IMR-90 (cell line): ENCODE data around the gene IKBKE. TPM values are rescaled to one million over a fixed set of nuclear protein-coding genes. Genes with fewer than 3 reads are reported as not detected.
A peak's percentile ranks its signal among the peaks of the same experiment; 100 is the strongest.

Source experiments
- ATAC-seq: fragments of 200-7000 bp; cut with Tn5 transposase; 2 replicates; pipeline ENCODE4 v1.9.1; 2020; ENCODE audit warnings: low read depth, mild to moderate bottlenecking, moderate library complexity
- BruUV-seq: library from RNA; stranded (reverse); fragments of 400-500 nt; replicated peaks from 2 replicates; lab custom pipeline; 2021; lab: Mats Ljungman, UMichigan
- CTCF ChIA-PET: fragments of 300-600 bp; formaldehyde crosslinking; extraction: SDS; loops from one replicate; lab custom pipeline; 2021; ENCODE audit warnings: antibody characterized with exemption; lab: Yijun Ruan, JAX
- POLR2A ChIA-PET: fragments of 300-600 bp; sonication (Branson Sonifier 250); formaldehyde crosslinking; loops from one replicate; lab custom pipeline; 2022; ENCODE audit warnings: antibody characterized with exemption; ENCODE audit not compliant: unreplicated experiment; lab: Charles Lee
- DNase-seq: peaks from one replicate; pipeline ENCODE4 v3.0.0; 2013
- H2AFZ ChIP-seq: replicated peaks from 2 replicates; pipeline ENCODE3; 2013; ENCODE audit warnings: low read length, mild to moderate bottlenecking; ENCODE audit not compliant: poor library complexity
- H2AK5ac ChIP-seq: 2 replicates; pipeline ENCODE4 v1.6.1; 2013; ENCODE audit warnings: low read depth, low read length, inconsistent platforms
- H2AK9ac ChIP-seq: replicated peaks from 2 replicates; pipeline ENCODE3; 2013; ENCODE audit warnings: mild to moderate bottlenecking, low read depth, low read length, moderate library complexity; ENCODE audit not compliant: poor library complexity
- H2BK120ac ChIP-seq: 2 replicates; pipeline ENCODE4 v1.6.1; 2013; ENCODE audit warnings: low read depth, low read length, inconsistent platforms
- H2BK15ac ChIP-seq: 3 replicates; pipeline ENCODE4 v1.6.1; 2013; ENCODE audit warnings: low read depth, low read length, inconsistent platforms
- H2BK20ac ChIP-seq: 2 replicates; pipeline ENCODE4 v1.6.1; 2013; ENCODE audit warnings: low read depth, mild to moderate bottlenecking, inconsistent platforms, low read length, moderate library complexity
- H2BK5ac ChIP-seq: 2 replicates; pipeline ENCODE4 v1.6.1; 2013; ENCODE audit warnings: mild to moderate bottlenecking, low read depth, low read length, inconsistent platforms; ENCODE audit not compliant: poor library complexity, severe bottlenecking
- H3K14ac ChIP-seq: replicated peaks from 2 replicates; pipeline ENCODE4 v1.6.1; 2013; ENCODE audit warnings: low read depth, low read length, inconsistent platforms
- H3K18ac ChIP-seq: 2 replicates; pipeline ENCODE4 v1.6.1; 2013; ENCODE audit warnings: low read depth, low read length, control low read depth
- H3K23ac ChIP-seq: 2 replicates; pipeline ENCODE4 v1.6.1; 2013; ENCODE audit warnings: low read depth, low read length, inconsistent platforms
- H3K27ac ChIP-seq: 2 replicates; pipeline ENCODE4 v1.5.1; 2013; ENCODE audit warnings: mild to moderate bottlenecking, control low read depth, low read length; ENCODE audit not compliant: insufficient read depth
- H3K27me3 ChIP-seq: 2 replicates; pipeline ENCODE4 v1.6.1; 2013; ENCODE audit warnings: low read length; ENCODE audit not compliant: control insufficient read depth, insufficient read depth
- H3K36me3 ChIP-seq: 2 replicates; pipeline ENCODE4 v1.6.1; 2013; ENCODE audit warnings: low read length, mixed read lengths; ENCODE audit not compliant: control insufficient read depth, insufficient read depth
- H3K4ac ChIP-seq: 2 replicates; pipeline ENCODE4 v1.6.1; 2013; ENCODE audit warnings: low read depth, low read length, inconsistent platforms
- H3K4me1 ChIP-seq: 2 replicates; pipeline ENCODE4 v1.6.1; 2013; ENCODE audit warnings: low read length, mixed read lengths; ENCODE audit not compliant: control insufficient read depth, insufficient read depth
- H3K4me2 ChIP-seq: 2 replicates; pipeline ENCODE4 v1.6.1; 2013; ENCODE audit warnings: low read depth, mild to moderate bottlenecking, control low read depth, low read length, moderate library complexity
- H3K4me3 ChIP-seq: 2 replicates; pipeline ENCODE4 v1.5.1; 2013; ENCODE audit warnings: low read depth, mild to moderate bottlenecking, control low read depth, low read length, moderate library complexity; ENCODE audit not compliant: insufficient read depth
- H3K56ac ChIP-seq: 2 replicates; pipeline ENCODE4 v1.6.1; 2013; ENCODE audit warnings: low read length, inconsistent platforms; ENCODE audit not compliant: insufficient read depth; ENCODE audit errors: extremely low read depth
- H3K79me1 ChIP-seq, 2 experiments: 2 replicates each; pipeline ENCODE4 v1.6.1; 2013; ENCODE audit warnings: low read length in 2 of 2, inconsistent platforms in 1 of 2, low read depth in 1 of 2
- H3K9ac ChIP-seq: 2 replicates; pipeline ENCODE4 v1.6.1; 2013; ENCODE audit warnings: low read depth, low read length, control low read depth
- H3K9me1 ChIP-seq: 2 replicates; pipeline ENCODE4 v1.6.1; 2013; ENCODE audit warnings: low read length, inconsistent platforms; ENCODE audit not compliant: insufficient read depth
- H3K9me3 ChIP-seq: 2 replicates; pipeline ENCODE4 v1.6.1; 2013; ENCODE audit warnings: low read length; ENCODE audit not compliant: control insufficient read depth, insufficient read depth
- H4K20me1 ChIP-seq: 2 replicates; pipeline ENCODE4 v1.6.1; 2013; ENCODE audit warnings: low read length, inconsistent platforms; ENCODE audit not compliant: insufficient read depth
- H4K5ac ChIP-seq: 2 replicates; pipeline ENCODE4 v1.6.1; 2013; ENCODE audit warnings: mild to moderate bottlenecking, low read depth, low read length, control low read depth
- H4K8ac ChIP-seq, 2 experiments: 2 replicates each; pipeline ENCODE4 v1.6.1; 2013; ENCODE audit warnings: low read depth in 2 of 2, low read length in 2 of 2, control low read depth in 1 of 2, inconsistent platforms in 1 of 2
- H4K91ac ChIP-seq: 2 replicates; pipeline ENCODE4 v1.6.1; 2013; ENCODE audit warnings: low read depth, low read length, inconsistent platforms; ENCODE audit not compliant: insufficient read depth
- FOS ChIP-seq: fragments of 150-350 bp; IDR thresholded peaks from 2 replicates; pipeline ENCODE4 v1.6.1; 2016; ENCODE audit warnings: low read depth, low read length
- MAZ ChIP-seq: IDR thresholded peaks from 2 replicates; pipeline ENCODE4 v1.6.1; 2012; ENCODE audit warnings: low read depth, mild to moderate bottlenecking, low read length, improper control_type of control experiment, moderate library complexity, borderline replicate concordance
- MXI1 ChIP-seq: IDR thresholded peaks from 2 replicates; pipeline ENCODE4 v1.6.1; 2012; ENCODE audit warnings: low read depth, mild to moderate bottlenecking, low read length, moderate library complexity, borderline replicate concordance
- NFE2L2 ChIP-seq: fragments of 150-350 bp; IDR thresholded peaks from 2 replicates; pipeline ENCODE4 v1.6.1; 2016; ENCODE audit warnings: low read depth, mild to moderate bottlenecking, low read length
- RAD21 ChIP-seq: IDR thresholded peaks from 2 replicates; pipeline ENCODE4 v1.6.1; 2012; ENCODE audit warnings: low read length, improper control_type of control experiment
- WGBS, 2 experiments: methylation state at CpG; one replicate each; pipeline versions ENCODE4 v1.1.5 to v1.1.7; 2013; ENCODE audit warnings: missing lambda C conversion rate in 2 of 2; ENCODE audit not compliant: insufficient read length in 1 of 2; ENCODE audit errors: extremely low coverage in 2 of 2; 5-methylcytosine and 5-hydroxymethylcytosine counted together
- dilution Hi-C: fragments of 300-500 bp; cut with HindIII; formaldehyde crosslinking; loops from one replicate; pipeline ENCODE4 v1.14.3; 2018; ENCODE audit warnings: low sequenced_read_pairs; ENCODE audit not compliant: unreplicated experiment
- in situ Hi-C: fragments of 300-500 bp; cut with MboI; formaldehyde crosslinking; loops from 3 replicates; pipeline ENCODE4 v1.14.3; 2019; ENCODE audit warnings: low sequenced_read_pairs, inconsistent platforms, mixed read lengths
- intact Hi-C: fragments of 100-400 bp; cut with micrococcal nuclease; formaldehyde crosslinking; loops from 2 replicates; pipeline ENCODE4 v1.10.0; 2022
- polyA plus RNA-seq, 3 experiments: library from polyadenylated mRNA; depleted of rRNA; stranded (reverse); fragments of >200 nt; gene quantifications; 2 replicates each; pipeline ENCODE4 v1.2.3, GENCODE V29; 2012; ENCODE audit warnings: low replicate concordance in 1 of 3
- total RNA-seq: library from RNA; depleted of rRNA; stranded (reverse); fragments of >200 nt; gene quantifications from 2 replicates; pipeline ENCODE4 v1.2.3, GENCODE V29; 2012

The IKBKE gene
- total and polyA plus RNA-seq, 2 of the 4 experiments (the other 2 are of a cell fraction) = 20.3 to 24.0 TPM

DNA sequence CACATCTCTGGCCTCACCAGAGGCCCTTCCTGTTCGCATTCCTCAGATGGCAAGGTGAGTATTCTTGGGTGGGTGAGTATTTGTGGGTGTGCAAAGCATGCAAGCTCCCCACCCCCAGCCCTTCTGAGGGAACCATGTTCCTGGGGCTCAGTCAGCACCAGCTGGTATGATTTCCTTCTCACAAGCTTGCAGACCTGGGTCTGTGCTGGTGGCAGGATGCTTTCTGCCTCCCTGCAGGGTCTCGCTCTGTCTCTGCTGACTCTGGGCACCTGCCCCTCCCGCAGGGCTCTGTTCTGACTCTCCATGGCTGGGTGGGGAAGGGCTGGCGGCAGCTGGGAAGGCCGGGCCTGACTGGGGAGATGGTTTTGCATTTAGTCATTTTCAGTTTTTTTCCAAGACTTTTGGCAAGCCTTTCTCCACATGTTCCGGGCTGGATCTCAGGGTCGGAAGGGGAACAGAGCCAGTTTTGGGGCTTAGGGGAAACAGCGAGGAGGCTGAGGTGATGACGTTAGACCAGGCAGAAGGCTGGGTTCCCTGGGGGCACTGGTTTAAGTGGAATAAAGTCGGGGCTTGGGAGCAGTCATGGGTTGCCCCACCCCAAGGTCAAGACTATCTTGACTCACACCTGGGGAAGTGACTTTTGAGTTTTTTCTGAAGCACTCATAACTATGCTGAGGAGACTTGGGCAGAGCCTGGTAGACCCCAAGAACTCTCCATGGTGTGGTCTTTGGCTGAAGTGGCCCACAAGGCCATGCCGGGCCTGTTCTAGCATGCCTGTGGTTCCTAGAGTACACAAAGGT, 43.2 kb downstream of the IKBKE start:
- Histone ChIP-seq H3K56ac (0 out of 2 replicates have a peak overlapping the region, but pooled peaks have one; percentile 15), H2AFZ (peak overlapping the region; percentile 90), H2AK5ac (peak overlapping the region; percentile 57; the same call in 1 of the 2 replicates), H2AK9ac (peak overlapping the region; percentile 79), H3K9me3 (no peaks in the 10 kb centered on the region), H3K4me2 (peak overlapping the region; percentile 38), H3K27ac (peak overlapping the region; percentile 26; the same call in 1 of the 2 replicates), H3K4me3 (no peak overlapping the region), H4K5ac (peak overlapping the region; percentile 48; the same call in 1 of the 2 replicates), H2BK15ac (peak overlapping the region; percentile 77; the same call in 2 of the 3 replicates), H2BK120ac (peak overlapping the region; percentile 90), H3K79me1 (peaks cover 0 to 7% of the 10 kb centered on the region in 2 experiments; a peak in 1 of 4 replicates), H2BK5ac (peak overlapping the region; percentile 43), H3K18ac (peak overlapping the region; percentile 28), H3K36me3 (no peaks in the 10 kb centered on the region), H3K4ac (peak overlapping the region; percentile 83), H3K4me1 (peaks cover 21% of the 10 kb centered on the region), H3K9ac (no peak overlapping the region), H4K20me1 (no peaks in the 10 kb centered on the region), H3K23ac (no peak overlapping the region; the same call in 1 of the 2 replicates), H3K9me1 (peaks cover 10% of the 10 kb centered on the region; the same call in 1 of the 2 replicates), H2BK20ac (peak overlapping the region; percentile 95), H3K27me3 (no peaks in the 10 kb centered on the region), H4K8ac (peak overlapping the region; percentile 46 to 85; a peak in 3 of 4 replicates), H4K91ac (peak overlapping the region; percentile 75), H3K14ac (peak overlapping the region; percentile 44)
- intact Hi-C loops (no loop called here), in situ Hi-C loops (no loop called here), dilution Hi-C loops (no loop called here)
- POLR2A ChIA-PET = no interaction called here
- WGBS, 2 experiments = no CpG with 5 or more reads among the region's 11 CpGs
- BruUV-seq = no TSS peak
- CTCF ChIA-PET = no interaction called here
- TF ChIP-seq MXI1 (peak; percentile 55; the same call in 1 of the 2 replicates), FOS (0 out of 2 replicates have a peak, but pooled peaks have one; percentile 26), MAZ (peak; percentile 73; the same call in 1 of the 2 replicates), RAD21 (0 out of 2 replicates have a peak, but pooled peaks have one; percentile 9), NFE2L2 (no peak)
- peak; percentile 93 for ATAC-seq
- DNase-seq = peak; percentile 87
